Natural killer cell (primary cell): Measurements from ENCODE around the gene RASL10A. TPM values are rescaled to one million over a fixed set of nuclear protein-coding genes. Genes with fewer than 3 reads are reported as not detected.

Experiments
- ATAC-seq, 3 donors: fragments of 150-1000 bp in 2 of 3; fragments of 200-7000 bp in 1 of 3; cut with Tn5 transposase; 1 replicate in 1 of 3; 2 replicates in 2 of 3; pipeline ENCODE4 v1.10.0; 2021; ENCODE audit warnings: mild to moderate bottlenecking in 2 of 3, moderate library complexity in 2 of 3
- DNase-seq, 2 donors: peaks; one replicate each; pipeline versions ENCODE4 v3.0.0 to v3.0.0-alpha.2; 2013 to 2021; ENCODE audit warnings: mixed read lengths in 1 of 2
- H3K27ac ChIP-seq: one replicate; pipeline ENCODE4 v1.5.1; 2013; ENCODE audit warnings: mild to moderate bottlenecking, low read length
- H3K27me3 ChIP-seq: one replicate; pipeline ENCODE4 v1.6.1; 2013; ENCODE audit warnings: low read length; ENCODE audit not compliant: control insufficient read depth, insufficient read depth
- H3K36me3 ChIP-seq: one replicate; pipeline ENCODE4 v1.6.1; 2013; ENCODE audit warnings: low read length; ENCODE audit not compliant: control insufficient read depth, insufficient read depth
- H3K4me1 ChIP-seq: one replicate; pipeline ENCODE4 v1.6.1; 2013; ENCODE audit warnings: low read length; ENCODE audit not compliant: control insufficient read depth, insufficient read depth
- H3K4me3 ChIP-seq: one replicate; pipeline ENCODE4 v1.5.1; 2013; ENCODE audit warnings: low read length
- H3K9me3 ChIP-seq: one replicate; pipeline ENCODE4 v1.6.1; 2013; ENCODE audit warnings: low read length; ENCODE audit not compliant: control insufficient read depth, insufficient read depth
- H3K27ac Mint-ChIP-seq, 2 donors: one replicate each; pipeline ENCODE4 v1.8.0; 2022; ENCODE audit warnings: mild to moderate bottlenecking in 2 of 2, mixed read lengths in 2 of 2, moderate library complexity in 1 of 2
- H3K27me3 Mint-ChIP-seq, 2 donors: one replicate each; pipeline ENCODE4 v1.8.0; 2022; ENCODE audit warnings: low read depth in 2 of 2, mixed read lengths in 2 of 2
- H3K36me3 Mint-ChIP-seq: one replicate; pipeline ENCODE4 v1.8.0; 2022; ENCODE audit warnings: mixed read lengths
- H3K4me1 Mint-ChIP-seq, 2 donors: one replicate each; pipeline ENCODE4 v1.8.0; 2022; ENCODE audit warnings: mixed read lengths in 2 of 2
- H3K4me3 Mint-ChIP-seq: one replicate; pipeline ENCODE4 v1.8.0; 2022; ENCODE audit warnings: mild to moderate bottlenecking, moderate library complexity, mixed read lengths
- H3K9me3 Mint-ChIP-seq, 2 donors: one replicate each; pipeline ENCODE4 v1.8.0; 2022; ENCODE audit warnings: mixed read lengths in 2 of 2
- CTCF ChIP-seq: fragments of 200-600 bp; IDR thresholded peaks from one replicate; pipeline ENCODE4 v1.8.0; 2022; ENCODE audit warnings: antibody characterized with exemption
- WGBS: methylation state at CpG from one replicate; pipeline ENCODE4 v1.1.7; 2013; ENCODE audit warnings: missing lambda C conversion rate; ENCODE audit not compliant: insufficient coverage; 5-methylcytosine and 5-hydroxymethylcytosine counted together
- intact Hi-C: fragments of 100-400 bp; cut with micrococcal nuclease; formaldehyde crosslinking; loops from one replicate; pipeline ENCODE4 v1.14.2; 2022
- total RNA-seq, 4 donors: library from RNA; stranded (reverse); fragments of 120-200 nt in 1 of 4; gene quantifications; one replicate each; pipeline versions ENCODE4 v1.2.3 to v1.2.4, GENCODE V29; 2013 to 2022

The RASL10A gene
- total RNA-seq, 3 donors from 2014 or later (not counting 1 experiment from before 2014, with no cell fraction given) = 0.20 to 0.28 TPM; not detected in 1

- no peak overlapping the region for H3K4me3 Mint-ChIP-seq
- H3K27ac ChIP-seq = no peak overlapping the region
- no peaks in the 10 kb centered on the region for H3K36me3 ChIP-seq
- no peaks in the 10 kb centered on the region for H3K9me3 ChIP-seq
- H3K27me3 ChIP-seq = peaks cover 26% of the 10 kb centered on the region
- 18% methylated on average over 44 of the region's 44 CpGs for WGBS
- H3K36me3 Mint-ChIP-seq = no peaks in the 10 kb centered on the region
- no peak overlapping the region for H3K27ac Mint-ChIP-seq
- TF ChIP-seq CTCF = peak; percentile 30
- DNase-seq = peak in 1 of 2 donors; percentile 49
- ATAC-seq = peak in 2 of 3 donors; percentile 36 to 45
- no peak overlapping the region for H3K4me3 ChIP-seq
- peaks cover 36 to 40% of the 10 kb centered on the region in 2 donors for H3K27me3 Mint-ChIP-seq
- H3K4me1 Mint-ChIP-seq = peaks cover 9 to 18% of the 10 kb centered on the region in 2 donors
- intact Hi-C loops = no loop called here
- H3K9me3 Mint-ChIP-seq = no peaks in the 10 kb centered on the region
- peaks cover 37% of the 10 kb centered on the region for H3K4me1 ChIP-seq
Observed at GRCh38 chr22:29313126-29313575, 2.3 kb downstream of the RASL10A start.

- H3K27me3 Mint-ChIP-seq = peaks cover 36 to 42% of the 10 kb centered on the region in 2 donors
- WGBS = 92% methylated on average over 25 of the region's 25 CpGs
- H3K4me1 Mint-ChIP-seq = peaks cover 9 to 20% of the 10 kb centered on the region in 2 donors
- H3K36me3 ChIP-seq = no peaks in the 10 kb centered on the region
- no peak for TF ChIP-seq CTCF
- peaks cover 37% of the 10 kb centered on the region for H3K4me1 ChIP-seq
- peaks cover 26% of the 10 kb centered on the region for H3K27me3 ChIP-seq
- no peak overlapping the region for H3K4me3 ChIP-seq
- H3K27ac Mint-ChIP-seq = no peak overlapping the region
- DNase-seq (no peak), ATAC-seq (no peak)
- no peak overlapping the region for H3K27ac ChIP-seq
- no peak overlapping the region for H3K4me3 Mint-ChIP-seq
- intact Hi-C loops = no loop called here
- H3K36me3 Mint-ChIP-seq = no peaks in the 10 kb centered on the region
- H3K9me3 ChIP-seq = no peaks in the 10 kb centered on the region
- no peaks in the 10 kb centered on the region for H3K9me3 Mint-ChIP-seq
Observed at GRCh38 chr22:29312218-29313125, 3.0 kb downstream of the RASL10A start.

- no peaks in the 10 kb centered on the region for H3K36me3 Mint-ChIP-seq
- Histone ChIP-seq H3K36me3 (no peaks in the 10 kb centered on the region), H3K4me3 (no peak overlapping the region), H3K4me1 (peaks cover 38% of the 10 kb centered on the region), H3K27ac (no peak overlapping the region), H3K27me3 (peaks cover 27% of the 10 kb centered on the region), H3K9me3 (no peaks in the 10 kb centered on the region)
- H3K4me1 Mint-ChIP-seq = peaks cover 9 to 24% of the 10 kb centered on the region in 2 donors
- 82% methylated on average over 50 of the region's 50 CpGs for WGBS
- peaks cover 29 to 41% of the 10 kb centered on the region in 2 donors for H3K27me3 Mint-ChIP-seq
- H3K27ac Mint-ChIP-seq = no peak overlapping the region
- ATAC-seq (no peak), DNase-seq (no peak)
- intact Hi-C loops = no loop called here
- no peak for TF ChIP-seq CTCF
- no peak overlapping the region for H3K4me3 Mint-ChIP-seq
- no peaks in the 10 kb centered on the region for H3K9me3 Mint-ChIP-seq
Observed at GRCh38 chr22:29311464-29312217, 3.9 kb downstream of the RASL10A start.
